ENCODE results near the gene PNPLA2. TPM values are rescaled to one million over a fixed set of nuclear protein-coding genes. Genes with fewer than 3 reads are reported as not detected.

Gene PNPLA2
- total RNA-seq, 1 donor from 2014 or later = 40.5 TPM

GRCh38 chr11:834371-835316 is 15.9 kb downstream of the PNPLA2 start:
- Mint-ChIP-seq H3K4me1 (ENCODE audit: unreplicated experiment) (peaks cover 3% of the 10 kb centered on the region), H3K27ac (ENCODE audit: unreplicated experiment) (no peak overlapping the region), H3K4me3 (ENCODE audit: unreplicated experiment) (no peak overlapping the region), H3K36me3 (ENCODE audit: low read depth, unreplicated experiment) (no peaks in the 10 kb centered on the region), H3K9me3 (ENCODE audit: unreplicated experiment) (no peaks in the 10 kb centered on the region), H3K27me3 (ENCODE audit: unreplicated experiment) (peaks cover 9% of the 10 kb centered on the region)
- no peak for TF ChIP-seq CTCF (IDR thresholded peaks at IDR 0.05; ENCODE audit: unreplicated experiment)
- DNase-seq (ENCODE audit: low spot score) = no peak

- H3K36me3 Mint-ChIP-seq (ENCODE audit: low read depth, unreplicated experiment) = no peaks in the 10 kb centered on the region
- H3K27ac Mint-ChIP-seq (ENCODE audit: unreplicated experiment) = no peak overlapping the region
- DNase-seq (ENCODE audit: low spot score) = no peak
- peaks cover 9% of the 10 kb centered on the region for H3K4me1 Mint-ChIP-seq (ENCODE audit: unreplicated experiment)
- TF ChIP-seq CTCF (IDR thresholded peaks at IDR 0.05; ENCODE audit: unreplicated experiment) = no peak
- H3K27me3 Mint-ChIP-seq (ENCODE audit: unreplicated experiment) = peaks cover 8% of the 10 kb centered on the region
- no peaks in the 10 kb centered on the region for H3K9me3 Mint-ChIP-seq (ENCODE audit: unreplicated experiment)
- H3K4me3 Mint-ChIP-seq (ENCODE audit: unreplicated experiment) = no peak overlapping the region
Measured at GRCh38 chr11:836274-836673, 17.6 kb downstream of the PNPLA2 start.

GRCh38 chr11:836700-837099 is 18.0 kb downstream of the PNPLA2 start:
- no peaks in the 10 kb centered on the region for H3K9me3 Mint-ChIP-seq (ENCODE audit: unreplicated experiment)
- H3K36me3 Mint-ChIP-seq (ENCODE audit: low read depth, unreplicated experiment) = no peaks in the 10 kb centered on the region
- no peak overlapping the region for H3K27ac Mint-ChIP-seq (ENCODE audit: unreplicated experiment)
- H3K4me3 Mint-ChIP-seq (ENCODE audit: unreplicated experiment) = no peak overlapping the region
- TF ChIP-seq CTCF (IDR thresholded peaks at IDR 0.05; ENCODE audit: unreplicated experiment) = no peak
- peaks cover 6% of the 10 kb centered on the region for H3K27me3 Mint-ChIP-seq (ENCODE audit: unreplicated experiment)
- H3K4me1 Mint-ChIP-seq (ENCODE audit: unreplicated experiment) = peaks cover 10% of the 10 kb centered on the region
- DNase-seq (ENCODE audit: low spot score) = no peak

- H3K36me3 Mint-ChIP-seq (ENCODE audit: low read depth, unreplicated experiment) = no peaks in the 10 kb centered on the region
- H3K4me3 Mint-ChIP-seq (ENCODE audit: unreplicated experiment) = no peak overlapping the region
- DNase-seq (ENCODE audit: low spot score) = no peak
- H3K27me3 Mint-ChIP-seq (ENCODE audit: unreplicated experiment) = peaks cover 6% of the 10 kb centered on the region
- peaks cover 10% of the 10 kb centered on the region for H3K4me1 Mint-ChIP-seq (ENCODE audit: unreplicated experiment)
- no peaks in the 10 kb centered on the region for H3K9me3 Mint-ChIP-seq (ENCODE audit: unreplicated experiment)
- H3K27ac Mint-ChIP-seq (ENCODE audit: unreplicated experiment) = no peak overlapping the region
- TF ChIP-seq CTCF (IDR thresholded peaks at IDR 0.05; ENCODE audit: unreplicated experiment) = no peak
Measured at GRCh38 chr11:837189-837989, 18.7 kb downstream of the PNPLA2 start.

GRCh38 chr11:837990-838307 is 19.2 kb downstream of the PNPLA2 start:
- H3K4me1 Mint-ChIP-seq (ENCODE audit: unreplicated experiment) = peaks cover 10% of the 10 kb centered on the region
- no peak overlapping the region for H3K27ac Mint-ChIP-seq (ENCODE audit: unreplicated experiment)
- peaks cover 6% of the 10 kb centered on the region for H3K27me3 Mint-ChIP-seq (ENCODE audit: unreplicated experiment)
- no peaks in the 10 kb centered on the region for H3K9me3 Mint-ChIP-seq (ENCODE audit: unreplicated experiment)
- DNase-seq (ENCODE audit: low spot score) = no peak
- H3K4me3 Mint-ChIP-seq (ENCODE audit: unreplicated experiment) = no peak overlapping the region
- no peaks in the 10 kb centered on the region for H3K36me3 Mint-ChIP-seq (ENCODE audit: low read depth, unreplicated experiment)
- no peak for TF ChIP-seq CTCF (IDR thresholded peaks at IDR 0.05; ENCODE audit: unreplicated experiment)
